GM12878 (cell line): Measurements from ENCODE around the gene B4GALT1. TPM values are rescaled to one million over a fixed set of nuclear protein-coding genes. Genes with fewer than 3 reads are reported as not detected.

Experiments
- CEBPB ChIP-seq, 2 experiments: fragments of 150-350 bp in 1 of 2; IDR thresholded peaks; 2 replicates each; pipeline ENCODE4 v1.6.1; 2012 to 2014; ENCODE audit warnings: low read depth in 2 of 2, low read length in 2 of 2, borderline replicate concordance in 1 of 2, inconsistent platforms in 1 of 2
- CHD2 ChIP-seq: IDR thresholded peaks from 2 replicates; pipeline ENCODE4 v1.6.1; 2011; ENCODE audit warnings: low read depth, low read length, improper control_type of control experiment, borderline replicate concordance
- RB1 ChIP-seq: fragments of 450-650 bp; formaldehyde crosslinking; IDR thresholded peaks from 2 replicates; pipeline ENCODE4 v1.6.1; 2017; ENCODE audit warnings: mild to moderate bottlenecking, borderline replicate concordance
- TCF3 ChIP-seq: IDR thresholded peaks from 2 replicates; pipeline ENCODE4 v1.6.1; 2012; ENCODE audit warnings: low read depth, mild to moderate bottlenecking, low read length, borderline replicate concordance; ENCODE audit not compliant: insufficient read depth
- TCF7 ChIP-seq: IDR thresholded peaks from 2 replicates; pipeline ENCODE4 v1.6.1; 2014; ENCODE audit warnings: antibody characterized with exemption, borderline replicate concordance
- polyA plus RNA-seq, 11 experiments: library from polyadenylated mRNA; depleted of rRNA in 4 of 11; unstranded in 6 of 11; stranded (reverse) in 5 of 11; fragments of >200 nt; fragmentation: Nextera tagmentation in 4 of 11; fragmentation: Illumina TruSeq in 1 of 11; extraction: Ambion mirVana in 4 of 11; extraction: Trizol in 1 of 11; gene quantifications; 1 replicate in 1 of 11; 2 replicates in 10 of 11; pipeline versions ENCODE4 v1.2.1 to v1.2.3, GENCODE V29; 2011 to 2016; ENCODE audit warnings: inconsistent platforms in 2 of 11, missing spikeins in 2 of 11, low read depth in 1 of 11
- total RNA-seq, 4 experiments: library from RNA; depleted of rRNA in 3 of 4; stranded (reverse); fragments of >200 nt in 3 of 4; fragmentation: Illumina TruSeq in 1 of 4; extraction: Trizol in 1 of 4; gene quantifications; 2 replicates each; pipeline versions ENCODE4 v1.2.1 to v1.2.3, GENCODE V29; 2013 to 2021
- TF ChIP-seq, protein P1 (sequence below): IDR thresholded peaks from 2 replicates; pipeline ENCODE4 v1.6.1; 2012; ENCODE audit warnings: mild to moderate bottlenecking, low read depth, low read length
- TF ChIP-seq, protein P2 (sequence below): fragments of 450-650 bp; IDR thresholded peaks from 2 replicates; pipeline ENCODE4 v1.6.1; 2016; ENCODE audit warnings: mild to moderate bottlenecking
- TF ChIP-seq, protein P3 (sequence below): fragments of 450-650 bp; IDR thresholded peaks from 2 replicates; pipeline ENCODE4 v1.6.1; 2017; ENCODE audit warnings: borderline replicate concordance
- TF ChIP-seq, protein P4 (sequence below): fragments of 450-650 bp; IDR thresholded peaks from 2 replicates; pipeline ENCODE4 v1.6.1; 2014; ENCODE audit warnings: mild to moderate bottlenecking
- TF ChIP-seq, protein P5 (sequence below): IDR thresholded peaks from 2 replicates; pipeline ENCODE4 v1.6.1; 2012; ENCODE audit warnings: low read depth, low read length, improper control_type of control experiment
- TF ChIP-seq, protein P6 (sequence below): fragments of 450-650 bp; conservative IDR thresholded peaks from 2 replicates; pipeline ENCODE4 v1.6.1; 2017; ENCODE audit warnings: mild to moderate bottlenecking, moderate library complexity
- TF ChIP-seq, protein P7 (sequence below): fragments of 450-650 bp; IDR thresholded peaks from 2 replicates; pipeline ENCODE4 v1.6.1; 2017; ENCODE audit warnings: antibody characterized with exemption, mild to moderate bottlenecking, moderate library complexity

The B4GALT1 gene
- total and polyA plus RNA-seq, 10 of the 15 experiments (the other 5 are each of a cell fraction or from before 2014, with no cell fraction given): 12.7 to 79.0 (median 41.0) TPM

DNA sequence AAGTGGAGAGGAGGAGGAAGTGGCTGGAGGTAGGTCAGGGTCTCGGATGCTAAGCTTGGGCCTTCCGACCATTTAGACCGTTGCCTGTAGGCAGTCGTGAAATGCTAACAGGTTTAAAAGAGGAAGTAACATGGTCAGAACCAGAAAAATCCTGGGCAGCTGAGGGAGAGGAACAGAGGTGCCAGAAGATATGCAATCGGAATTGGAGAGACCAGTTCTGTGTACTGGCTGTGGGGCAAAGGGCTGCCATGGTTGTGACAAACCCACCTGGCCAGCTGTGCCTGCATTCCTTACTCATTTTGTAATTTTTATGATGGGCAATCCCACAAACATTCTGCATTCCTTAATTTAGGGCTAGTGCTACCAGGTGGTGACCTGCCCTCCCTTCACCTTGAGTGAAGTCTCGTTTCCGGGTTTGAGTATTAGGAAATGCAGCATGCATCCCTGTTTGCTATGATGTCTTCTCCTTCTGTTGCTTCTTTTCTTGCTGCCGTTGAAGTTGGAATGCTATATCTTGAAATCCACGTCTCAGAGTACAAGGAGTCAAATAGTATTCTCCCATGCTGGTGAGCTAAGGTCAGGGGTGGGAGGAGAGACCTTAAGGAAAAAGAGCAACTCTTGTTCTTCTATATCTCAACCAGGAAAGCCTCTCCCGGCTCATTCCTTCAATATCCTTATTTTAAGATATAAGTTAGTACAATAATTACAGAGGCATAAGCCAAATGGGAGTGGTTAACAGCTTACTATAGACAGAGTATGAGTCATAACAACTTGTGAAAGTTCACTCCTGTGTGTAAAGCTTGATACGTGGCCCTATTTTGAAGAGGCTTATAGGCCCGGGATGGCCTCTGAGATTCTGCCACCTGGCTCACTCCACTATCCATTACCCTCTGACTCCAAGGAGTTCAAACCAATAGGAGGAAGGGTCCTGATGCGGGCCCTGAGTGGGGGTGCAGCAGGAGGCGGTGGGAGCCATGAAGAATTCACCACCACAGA, 37.0 kb downstream of the B4GALT1 start (continued):
- TF ChIP-seq, protein P1, sequence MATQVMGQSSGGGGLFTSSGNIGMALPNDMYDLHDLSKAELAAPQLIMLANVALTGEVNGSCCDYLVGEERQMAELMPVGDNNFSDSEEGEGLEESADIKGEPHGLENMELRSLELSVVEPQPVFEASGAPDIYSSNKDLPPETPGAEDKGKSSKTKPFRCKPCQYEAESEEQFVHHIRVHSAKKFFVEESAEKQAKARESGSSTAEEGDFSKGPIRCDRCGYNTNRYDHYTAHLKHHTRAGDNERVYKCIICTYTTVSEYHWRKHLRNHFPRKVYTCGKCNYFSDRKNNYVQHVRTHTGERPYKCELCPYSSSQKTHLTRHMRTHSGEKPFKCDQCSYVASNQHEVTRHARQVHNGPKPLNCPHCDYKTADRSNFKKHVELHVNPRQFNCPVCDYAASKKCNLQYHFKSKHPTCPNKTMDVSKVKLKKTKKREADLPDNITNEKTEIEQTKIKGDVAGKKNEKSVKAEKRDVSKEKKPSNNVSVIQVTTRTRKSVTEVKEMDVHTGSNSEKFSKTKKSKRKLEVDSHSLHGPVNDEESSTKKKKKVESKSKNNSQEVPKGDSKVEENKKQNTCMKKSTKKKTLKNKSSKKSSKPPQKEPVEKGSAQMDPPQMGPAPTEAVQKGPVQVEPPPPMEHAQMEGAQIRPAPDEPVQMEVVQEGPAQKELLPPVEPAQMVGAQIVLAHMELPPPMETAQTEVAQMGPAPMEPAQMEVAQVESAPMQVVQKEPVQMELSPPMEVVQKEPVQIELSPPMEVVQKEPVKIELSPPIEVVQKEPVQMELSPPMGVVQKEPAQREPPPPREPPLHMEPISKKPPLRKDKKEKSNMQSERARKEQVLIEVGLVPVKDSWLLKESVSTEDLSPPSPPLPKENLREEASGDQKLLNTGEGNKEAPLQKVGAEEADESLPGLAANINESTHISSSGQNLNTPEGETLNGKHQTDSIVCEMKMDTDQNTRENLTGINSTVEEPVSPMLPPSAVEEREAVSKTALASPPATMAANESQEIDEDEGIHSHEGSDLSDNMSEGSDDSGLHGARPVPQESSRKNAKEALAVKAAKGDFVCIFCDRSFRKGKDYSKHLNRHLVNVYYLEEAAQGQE: no peak
- TF ChIP-seq, protein P2, sequence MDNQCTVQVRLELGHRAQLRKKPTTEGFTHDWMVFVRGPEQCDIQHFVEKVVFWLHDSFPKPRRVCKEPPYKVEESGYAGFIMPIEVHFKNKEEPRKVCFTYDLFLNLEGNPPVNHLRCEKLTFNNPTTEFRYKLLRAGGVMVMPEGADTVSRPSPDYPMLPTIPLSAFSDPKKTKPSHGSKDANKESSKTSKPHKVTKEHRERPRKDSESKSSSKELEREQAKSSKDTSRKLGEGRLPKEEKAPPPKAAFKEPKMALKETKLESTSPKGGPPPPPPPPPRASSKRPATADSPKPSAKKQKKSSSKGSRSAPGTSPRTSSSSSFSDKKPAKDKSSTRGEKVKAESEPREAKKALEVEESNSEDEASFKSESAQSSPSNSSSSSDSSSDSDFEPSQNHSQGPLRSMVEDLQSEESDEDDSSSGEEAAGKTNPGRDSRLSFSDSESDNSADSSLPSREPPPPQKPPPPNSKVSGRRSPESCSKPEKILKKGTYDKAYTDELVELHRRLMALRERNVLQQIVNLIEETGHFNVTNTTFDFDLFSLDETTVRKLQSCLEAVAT: no peak
- TF ChIP-seq CEBPB (IDR thresholded peaks at IDR 0.05; ENCODE audit: borderline replicate concordance in 1 of 2, low read depth in 2 of 2, low read length in 2 of 2): no peak
- TF ChIP-seq, protein P3, sequence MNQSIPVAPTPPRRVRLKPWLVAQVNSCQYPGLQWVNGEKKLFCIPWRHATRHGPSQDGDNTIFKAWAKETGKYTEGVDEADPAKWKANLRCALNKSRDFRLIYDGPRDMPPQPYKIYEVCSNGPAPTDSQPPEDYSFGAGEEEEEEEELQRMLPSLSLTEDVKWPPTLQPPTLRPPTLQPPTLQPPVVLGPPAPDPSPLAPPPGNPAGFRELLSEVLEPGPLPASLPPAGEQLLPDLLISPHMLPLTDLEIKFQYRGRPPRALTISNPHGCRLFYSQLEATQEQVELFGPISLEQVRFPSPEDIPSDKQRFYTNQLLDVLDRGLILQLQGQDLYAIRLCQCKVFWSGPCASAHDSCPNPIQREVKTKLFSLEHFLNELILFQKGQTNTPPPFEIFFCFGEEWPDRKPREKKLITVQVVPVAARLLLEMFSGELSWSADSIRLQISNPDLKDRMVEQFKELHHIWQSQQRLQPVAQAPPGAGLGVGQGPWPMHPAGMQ: no peak
- TF ChIP-seq, protein P4, sequence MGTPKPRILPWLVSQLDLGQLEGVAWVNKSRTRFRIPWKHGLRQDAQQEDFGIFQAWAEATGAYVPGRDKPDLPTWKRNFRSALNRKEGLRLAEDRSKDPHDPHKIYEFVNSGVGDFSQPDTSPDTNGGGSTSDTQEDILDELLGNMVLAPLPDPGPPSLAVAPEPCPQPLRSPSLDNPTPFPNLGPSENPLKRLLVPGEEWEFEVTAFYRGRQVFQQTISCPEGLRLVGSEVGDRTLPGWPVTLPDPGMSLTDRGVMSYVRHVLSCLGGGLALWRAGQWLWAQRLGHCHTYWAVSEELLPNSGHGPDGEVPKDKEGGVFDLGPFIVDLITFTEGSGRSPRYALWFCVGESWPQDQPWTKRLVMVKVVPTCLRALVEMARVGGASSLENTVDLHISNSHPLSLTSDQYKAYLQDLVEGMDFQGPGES: no peak
- TF ChIP-seq, protein P5, sequence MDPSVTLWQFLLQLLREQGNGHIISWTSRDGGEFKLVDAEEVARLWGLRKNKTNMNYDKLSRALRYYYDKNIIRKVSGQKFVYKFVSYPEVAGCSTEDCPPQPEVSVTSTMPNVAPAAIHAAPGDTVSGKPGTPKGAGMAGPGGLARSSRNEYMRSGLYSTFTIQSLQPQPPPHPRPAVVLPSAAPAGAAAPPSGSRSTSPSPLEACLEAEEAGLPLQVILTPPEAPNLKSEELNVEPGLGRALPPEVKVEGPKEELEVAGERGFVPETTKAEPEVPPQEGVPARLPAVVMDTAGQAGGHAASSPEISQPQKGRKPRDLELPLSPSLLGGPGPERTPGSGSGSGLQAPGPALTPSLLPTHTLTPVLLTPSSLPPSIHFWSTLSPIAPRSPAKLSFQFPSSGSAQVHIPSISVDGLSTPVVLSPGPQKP: no peak
- no peak for TF ChIP-seq CHD2
- TF ChIP-seq TCF3: 0 out of 2 replicates have a peak, but pooled peaks have one; percentile 9
- TF ChIP-seq, protein P6, sequence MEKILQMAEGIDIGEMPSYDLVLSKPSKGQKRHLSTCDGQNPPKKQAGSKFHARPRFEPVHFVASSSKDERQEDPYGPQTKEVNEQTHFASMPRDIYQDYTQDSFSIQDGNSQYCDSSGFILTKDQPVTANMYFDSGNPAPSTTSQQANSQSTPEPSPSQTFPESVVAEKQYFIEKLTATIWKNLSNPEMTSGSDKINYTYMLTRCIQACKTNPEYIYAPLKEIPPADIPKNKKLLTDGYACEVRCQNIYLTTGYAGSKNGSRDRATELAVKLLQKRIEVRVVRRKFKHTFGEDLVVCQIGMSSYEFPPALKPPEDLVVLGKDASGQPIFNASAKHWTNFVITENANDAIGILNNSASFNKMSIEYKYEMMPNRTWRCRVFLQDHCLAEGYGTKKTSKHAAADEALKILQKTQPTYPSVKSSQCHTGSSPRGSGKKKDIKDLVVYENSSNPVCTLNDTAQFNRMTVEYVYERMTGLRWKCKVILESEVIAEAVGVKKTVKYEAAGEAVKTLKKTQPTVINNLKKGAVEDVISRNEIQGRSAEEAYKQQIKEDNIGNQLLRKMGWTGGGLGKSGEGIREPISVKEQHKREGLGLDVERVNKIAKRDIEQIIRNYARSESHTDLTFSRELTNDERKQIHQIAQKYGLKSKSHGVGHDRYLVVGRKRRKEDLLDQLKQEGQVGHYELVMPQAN: no peak
- no peak for TF ChIP-seq TCF7
- TF ChIP-seq RB1: no peak
- TF ChIP-seq, protein P7, sequence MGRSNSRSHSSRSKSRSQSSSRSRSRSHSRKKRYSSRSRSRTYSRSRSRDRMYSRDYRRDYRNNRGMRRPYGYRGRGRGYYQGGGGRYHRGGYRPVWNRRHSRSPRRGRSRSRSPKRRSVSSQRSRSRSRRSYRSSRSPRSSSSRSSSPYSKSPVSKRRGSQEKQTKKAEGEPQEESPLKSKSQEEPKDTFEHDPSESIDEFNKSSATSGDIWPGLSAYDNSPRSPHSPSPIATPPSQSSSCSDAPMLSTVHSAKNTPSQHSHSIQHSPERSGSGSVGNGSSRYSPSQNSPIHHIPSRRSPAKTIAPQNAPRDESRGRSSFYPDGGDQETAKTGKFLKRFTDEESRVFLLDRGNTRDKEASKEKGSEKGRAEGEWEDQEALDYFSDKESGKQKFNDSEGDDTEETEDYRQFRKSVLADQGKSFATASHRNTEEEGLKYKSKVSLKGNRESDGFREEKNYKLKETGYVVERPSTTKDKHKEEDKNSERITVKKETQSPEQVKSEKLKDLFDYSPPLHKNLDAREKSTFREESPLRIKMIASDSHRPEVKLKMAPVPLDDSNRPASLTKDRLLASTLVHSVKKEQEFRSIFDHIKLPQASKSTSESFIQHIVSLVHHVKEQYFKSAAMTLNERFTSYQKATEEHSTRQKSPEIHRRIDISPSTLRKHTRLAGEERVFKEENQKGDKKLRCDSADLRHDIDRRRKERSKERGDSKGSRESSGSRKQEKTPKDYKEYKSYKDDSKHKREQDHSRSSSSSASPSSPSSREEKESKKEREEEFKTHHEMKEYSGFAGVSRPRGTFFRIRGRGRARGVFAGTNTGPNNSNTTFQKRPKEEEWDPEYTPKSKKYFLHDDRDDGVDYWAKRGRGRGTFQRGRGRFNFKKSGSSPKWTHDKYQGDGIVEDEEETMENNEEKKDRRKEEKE: no peak
